HL-60 (cell line): Measurements from ENCODE around the gene TNPO3.

Experiments used
- DNase-seq, 2 experiments: peaks; one replicate each; pipeline ENCODE4 v3.0.0-alpha.2; 2010 to 2020; ENCODE audit warnings: low read depth in 1 of 2, low spot score in 1 of 2
- H3K27ac ChIP-seq: fragments of 250-450 bp; sonication (Bioruptor Pico); replicated peaks from 2 replicates; pipeline ENCODE4 v1.5.1; 2020; ENCODE audit warnings: mild to moderate bottlenecking, moderate library complexity
- H3K27me3 ChIP-seq: fragments of 250-450 bp; sonication (Bioruptor Pico); 2 replicates; pipeline ENCODE4 v1.5.1; 2021; ENCODE audit warnings: mild to moderate bottlenecking, moderate library complexity; ENCODE audit not compliant: insufficient read depth, poor library complexity, severe bottlenecking
- H3K4me3 ChIP-seq: replicated peaks from 2 replicates; pipeline ENCODE4 v1.5.1; 2011; ENCODE audit warnings: mild to moderate bottlenecking, control low read depth, low read length; ENCODE audit not compliant: insufficient read depth
- CTCF ChIP-seq: IDR thresholded peaks from one replicate; pipeline ENCODE4 v1.5.1; 2011; ENCODE audit warnings: low read length, control low read depth, inconsistent platforms; ENCODE audit not compliant: insufficient read depth
- GABPA ChIP-seq: IDR thresholded peaks from 2 replicates; pipeline ENCODE4 v1.6.1; 2012; ENCODE audit warnings: low read depth
- POLR2AphosphoS5 ChIP-seq: IDR thresholded peaks from 2 replicates; pipeline ENCODE4 v1.6.1; 2012; ENCODE audit warnings: low read depth
- REST ChIP-seq: IDR thresholded peaks from 2 replicates; pipeline ENCODE4 v1.6.1; 2012; ENCODE audit warnings: low read depth; ENCODE audit not compliant: insufficient replicate concordance
- SPI1 ChIP-seq: IDR thresholded peaks from 2 replicates; pipeline ENCODE4 v1.6.1; 2012; ENCODE audit warnings: low read depth, mild to moderate bottlenecking, borderline replicate concordance

TNPO3 gene

GRCh38 chr7:128920913-128921582 lies 133.9 kb downstream of the TNPO3 start:
- H3K27me3 ChIP-seq: peaks cover 15% of the 10 kb centered on the region
- no peak for DNase-seq

DNA sequence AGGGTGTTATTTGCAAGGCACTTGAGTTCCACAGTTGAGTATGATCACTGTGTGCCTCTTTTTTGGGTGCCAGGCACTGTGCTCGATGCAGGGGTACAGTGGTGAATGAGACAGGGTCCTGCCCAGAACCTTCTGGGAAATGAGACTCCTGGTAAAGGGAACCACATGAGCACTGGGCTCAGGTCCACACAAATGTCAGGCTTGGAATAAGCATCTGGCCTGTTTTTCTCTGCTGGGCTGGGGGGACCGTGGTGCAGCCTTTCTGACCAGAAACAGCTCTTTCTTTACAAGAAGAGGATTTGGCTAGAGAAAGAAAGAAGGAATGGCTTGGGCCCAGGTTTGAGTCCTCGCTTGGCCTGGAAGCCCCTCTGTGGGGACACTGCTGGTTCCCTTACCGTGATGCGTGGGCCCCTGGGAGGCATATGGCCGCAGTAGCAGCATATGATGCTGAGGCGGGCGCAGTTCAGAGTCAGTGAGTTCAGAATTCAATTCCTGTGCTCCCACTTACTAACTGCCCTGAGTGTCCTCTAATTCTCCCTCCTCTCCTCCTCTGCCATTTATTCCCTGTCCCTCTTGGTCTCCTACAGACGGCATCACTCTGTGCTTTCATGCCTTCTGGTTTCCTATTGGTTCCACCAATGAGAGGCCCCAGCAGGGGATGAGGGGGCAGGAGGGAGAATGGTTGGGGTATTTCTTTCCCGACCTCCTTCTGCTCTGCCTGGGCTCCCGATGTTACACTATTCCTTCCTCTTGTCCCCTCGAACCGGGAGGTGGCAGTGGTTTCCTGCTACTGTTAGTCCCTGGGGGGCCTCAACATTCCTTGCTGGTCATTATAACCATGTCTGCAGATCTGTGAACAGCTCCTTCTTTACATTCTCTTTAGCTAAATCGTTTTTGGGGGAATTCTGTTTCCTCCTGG lies 134.8 kb downstream of the TNPO3 start:
- Histone ChIP-seq H3K27me3 (peaks cover 18% of the 10 kb centered on the region), H3K4me3 (no peak overlapping the region), H3K27ac (no peak overlapping the region)
- TF ChIP-seq POLR2AphosphoS5 (no peak), GABPA (no peak)
- DNase-seq: no peak

More at GRCh38 chr7:128920913-128921582, 133.9 kb downstream of the TNPO3 start:
- TF ChIP-seq REST (no peak), POLR2AphosphoS5 (no peak), GABPA (no peak), CTCF (no peak), SPI1 (no peak)
- H3K4me3 ChIP-seq: no peak overlapping the region
- H3K27ac ChIP-seq: no peak overlapping the region

- Histone ChIP-seq H3K4me3 (no peak overlapping the region), H3K27me3 (peaks cover 25% of the 10 kb centered on the region), H3K27ac (no peak overlapping the region)
- DNase-seq: no peak
- no peak for TF ChIP-seq SPI1
- TF ChIP-seq CTCF: no peak
- TF ChIP-seq POLR2AphosphoS5: no peak
- no peak for TF ChIP-seq GABPA
- TF ChIP-seq REST: no peak
Observed at GRCh38 chr7:128919241-128919640, 135.7 kb downstream of the TNPO3 start.

DNA sequence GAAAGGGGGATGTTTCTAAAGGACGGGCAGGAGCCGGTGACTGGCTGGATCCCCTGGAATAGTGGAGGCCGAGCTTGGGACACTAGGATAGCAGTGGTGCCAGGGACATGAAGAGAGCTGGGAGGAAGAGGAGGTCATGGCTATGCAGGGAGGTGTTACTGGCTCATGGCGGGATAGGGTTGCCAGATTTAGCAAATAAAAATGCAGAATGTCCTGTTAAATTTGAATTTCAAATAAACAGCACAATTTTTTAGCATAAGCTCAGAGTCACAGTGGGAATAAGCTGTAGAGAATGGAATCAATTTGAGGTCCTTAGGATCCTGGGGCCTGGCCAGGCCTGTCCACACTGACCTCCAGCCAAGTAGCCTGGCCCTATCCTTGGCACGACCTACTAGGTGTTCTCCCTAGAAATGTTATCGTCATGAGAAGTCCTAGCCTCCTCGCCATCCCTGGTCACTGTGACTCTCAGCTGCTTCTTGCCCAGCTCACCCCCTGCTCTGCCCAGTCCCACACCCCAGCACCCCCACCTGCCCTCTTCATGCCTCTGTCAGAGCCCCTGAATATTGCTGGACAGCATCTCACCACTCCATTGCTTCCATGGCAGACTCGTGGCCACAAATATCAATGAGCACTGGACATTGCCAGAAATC lies 136.8 kb downstream of the TNPO3 start:
- Histone ChIP-seq H3K4me3 (no peak overlapping the region), H3K27me3 (peaks cover 28% of the 10 kb centered on the region), H3K27ac (no peak overlapping the region)
- TF ChIP-seq POLR2AphosphoS5 (no peak), REST (no peak), GABPA (no peak), CTCF (no peak), SPI1 (no peak)
- no peak for DNase-seq
